ENCODE data around the gene PTPRM. TPM values are rescaled to one million over a fixed set of nuclear protein-coding genes. Genes with fewer than 3 reads are reported as not detected.

Gene PTPRM
- total and polyA plus RNA-seq, 2 of the 8 experiments (the other 6 are each of a cell fraction or from before 2014, with no cell fraction given), result 4.1 to 7.0 TPM

GRCh38 chr18:8190980-8191379 lies 623.9 kb downstream of the PTPRM start:
- TF ChIP-seq TAF1 (IDR thresholded peaks at IDR 0.05; ENCODE audit: low read depth, low read length), result no peak
- TF ChIP-seq JUND (IDR thresholded peaks at IDR 0.05; ENCODE audit: low read length), result no peak
- TF ChIP-seq HDAC2 (IDR thresholded peaks at IDR 0.05; ENCODE audit: borderline replicate concordance in 1 of 2, low read depth in 2 of 2, low read length in 2 of 2), result no peak
- TF ChIP-seq SP2 (IDR thresholded peaks at IDR 0.05; ENCODE audit: low read length), result no peak
- TF ChIP-seq SP4 (IDR thresholded peaks at IDR 0.05; ENCODE audit: low read length), result no peak
- no peak for TF ChIP-seq SAP30 (IDR thresholded peaks at IDR 0.05; ENCODE audit: insufficient read depth, insufficient replicate concordance, low read length)
- no peak for TF ChIP-seq BACH1 (IDR thresholded peaks at IDR 0.05; ENCODE audit: low read length)
- no peak for TF ChIP-seq FOSL1 (IDR thresholded peaks at IDR 0.05; ENCODE audit: insufficient read depth, low read depth, low read length)
- no peak for TF ChIP-seq KDM4A (IDR thresholded peaks at IDR 0.05; ENCODE audit: low read depth, low read length, severe bottlenecking)
- TF ChIP-seq CHD2 (IDR thresholded peaks at IDR 0.05; ENCODE audit: low read length), result no peak
- TF ChIP-seq MAX (IDR thresholded peaks at IDR 0.05), result no peak
- no peak for TF ChIP-seq SRF (IDR thresholded peaks at IDR 0.05; ENCODE audit: low read depth, low read length)
- H3K23me2 ChIP-seq (ENCODE audit: low read depth, low read length), result no peaks in the 10 kb centered on the region
- CTCF ChIA-PET (ENCODE audit: partially characterized antibody), result interaction anchor here (0.7 kb wide), 1 partner anchor 27 kb away, joined by 3 read pairs; no protein-coding TSS in a partner anchor
- H2BK15ac ChIP-seq (ENCODE audit: low read length), result no peak overlapping the region
- H4K20me1 ChIP-seq (replicated peaks in 1 of 2; ENCODE audit: control insufficient read depth in 1 of 2, insufficient read depth in 2 of 2, low read length in 2 of 2), result no peaks in the 10 kb centered on the region
- no peaks in the 10 kb centered on the region for H3K36me3 ChIP-seq (ENCODE audit: control insufficient read depth in 2 of 4, insufficient read depth in 4 of 4, low read length in 3 of 4)
- DNase-seq (ENCODE audit: low read depth in 1 of 2, low spot score in 2 of 2), result no peak
- no peak overlapping the region for H2BK12ac ChIP-seq (ENCODE audit: low read depth, low read length)
- no peaks in the 10 kb centered on the region for H3K9me3 ChIP-seq (ENCODE audit: insufficient read depth in 2 of 2, low read depth in 1 of 2, low read length in 1 of 2)
- H3K14ac ChIP-seq (ENCODE audit: insufficient read length), result no peak overlapping the region
- 85% methylated on average over 3 of the region's 3 CpGs; no CpG with 5 or more reads in 1 of the 2 experiments for WGBS, 2 experiments (ENCODE audit: extremely low coverage in 1 of 2, insufficient coverage in 1 of 2, insufficient read length in 1 of 2, insufficient replicate concordance in 2 of 2, low coverage in 1 of 2, low lambda C conversion rate in 2 of 2, missing lambda C conversion rate in 1 of 2)
- H2AK5ac ChIP-seq (ENCODE audit: low read depth, low read length), result no peak overlapping the region
- no peak overlapping the region for H3K9ac ChIP-seq (replicated peaks in 1 of 4; ENCODE audit: extremely low read depth in 1 of 4, low read depth in 3 of 4, low read length in 3 of 4)
- H4K8ac ChIP-seq (ENCODE audit: extremely low read depth, insufficient read depth, low read length), result no peak overlapping the region
- H3K27me3 ChIP-seq (replicated peaks in 1 of 4; ENCODE audit: control insufficient read depth in 3 of 4, extremely low read depth in 1 of 4, insufficient read depth in 3 of 4, low read length in 3 of 4), result no peaks in the 10 kb centered on the region; a peak in 1 of 7 replicates
- no peak overlapping the region for H3K4me3 ChIP-seq (ENCODE audit: extremely low read depth in 1 of 4, insufficient read depth in 2 of 4, low read depth in 3 of 4, low read length in 4 of 4)
- H2AFZ ChIP-seq (ENCODE audit: low read length), result no peak overlapping the region
- POLR2A ChIA-PET (ENCODE audit: partially characterized antibody), result no interaction called here
- no peak overlapping the region for H3K4me2 ChIP-seq (ENCODE audit: insufficient read depth in 1 of 2, low read depth in 2 of 2, low read length in 2 of 2)
- no peak overlapping the region for H3K27ac ChIP-seq (ENCODE audit: low read depth, low read length)
- H4K5ac ChIP-seq (ENCODE audit: insufficient read length, low read depth, low read length), result no peak overlapping the region
- H3K79me2 ChIP-seq (ENCODE audit: control insufficient read depth in 1 of 2, insufficient read depth in 2 of 2, low read length in 2 of 2), result no peaks in the 10 kb centered on the region
- no peak overlapping the region for H3K18ac ChIP-seq (ENCODE audit: extremely low read depth, low read length)
- no peak overlapping the region for H4K91ac ChIP-seq (replicated peaks; ENCODE audit: insufficient read length, low read length)
- no peak overlapping the region for H2BK20ac ChIP-seq (ENCODE audit: low read length)
- H2BK5ac ChIP-seq (ENCODE audit: low read depth, low read length), result no peak overlapping the region
- H3K4ac ChIP-seq (replicated peaks; ENCODE audit: insufficient read length, low read depth, low read length), result no peak overlapping the region
- H3K4me1 ChIP-seq (replicated peaks in 1 of 4; ENCODE audit: control insufficient read depth in 3 of 4, insufficient read depth in 4 of 4, low read length in 3 of 4), result no peaks in the 10 kb centered on the region
- H3K56ac ChIP-seq (replicated peaks; ENCODE audit: insufficient read length, low read depth, low read length), result no peak overlapping the region
- no peak overlapping the region for H3K23ac ChIP-seq (ENCODE audit: insufficient read length)
- FAIRE-seq, result no peak
- no peaks in the 10 kb centered on the region for H3K79me1 ChIP-seq (ENCODE audit: low read depth, low read length)
- H2BK120ac ChIP-seq (replicated peaks; ENCODE audit: low read depth, low read length), result no peak overlapping the region
